WTC11 (cell line): ENCODE results near the gene TMEM212. TPM values are rescaled to one million over a fixed set of nuclear protein-coding genes. Genes with fewer than 3 reads are reported as not detected.

Source experiments
- ATAC-seq: fragments of 200-7000 bp; cut with Tn5 transposase; 2 replicates; pipeline ENCODE4 v1.10.0; 2021; ENCODE audit warnings: mild to moderate bottlenecking, moderate library complexity
- CTCF ChIA-PET: fragments of 300-600 bp; sonication (Branson Sonifier 250); formaldehyde crosslinking; loops from one replicate; lab custom pipeline; 2021; ENCODE audit warnings: antibody characterized with exemption; lab: Charles Lee
- POLR2A ChIA-PET: fragments of 350-600 bp; sonication (Branson Sonifier 250); formaldehyde crosslinking; loops from one replicate; lab custom pipeline; 2021; ENCODE audit warnings: antibody characterized with exemption; lab: Charles Lee
- DNase-seq: peaks from one replicate; pipeline ENCODE4 v3.0.0; 2021; ENCODE audit warnings: low spot score
- H3K27ac Mint-ChIP-seq: 2 replicates; pipeline ENCODE4 v1.8.0; 2021; ENCODE audit warnings: mixed read lengths
- H3K27me3 Mint-ChIP-seq: 2 replicates; pipeline ENCODE4 v1.8.0; 2021; ENCODE audit warnings: low read depth, mild to moderate bottlenecking, moderate library complexity, mixed read lengths
- H3K36me3 Mint-ChIP-seq: 2 replicates; pipeline ENCODE4 v1.8.0; 2021; ENCODE audit warnings: mixed read lengths
- H3K4me1 Mint-ChIP-seq: 2 replicates; pipeline ENCODE4 v1.8.0; 2022; ENCODE audit warnings: mixed read lengths
- H3K4me3 Mint-ChIP-seq: 2 replicates; pipeline ENCODE4 v1.8.0; 2021; ENCODE audit warnings: mild to moderate bottlenecking, moderate library complexity, mixed read lengths
- H3K9me3 Mint-ChIP-seq: 2 replicates; pipeline ENCODE4 v1.8.0; 2021; ENCODE audit warnings: mixed read lengths
- ATF6 ChIP-seq: sonication (generic); formaldehyde crosslinking; IDR thresholded peaks from 2 replicates; pipeline ENCODE4 v1.8.1; 2023; ENCODE audit warnings: mild to moderate bottlenecking, missing genetic modification reagents
- CREM ChIP-seq: sonication (generic); formaldehyde crosslinking; IDR thresholded peaks from 2 replicates; pipeline ENCODE4 v1.8.1; 2022; ENCODE audit warnings: mild to moderate bottlenecking, missing genetic modification reagents, moderate library complexity
- FOXP1 ChIP-seq: sonication (generic); formaldehyde crosslinking; IDR thresholded peaks from 2 replicates; pipeline ENCODE4 v1.8.0; 2022; ENCODE audit warnings: missing genetic modification reagents, mild to moderate bottlenecking, moderate library complexity, borderline replicate concordance
- HMGA2 ChIP-seq: fragments of 250-450 bp; sonication (Bioruptor Pico); IDR thresholded peaks from 2 replicates; pipeline ENCODE4 v1.4.0; 2021; ENCODE audit warnings: mild to moderate bottlenecking, moderate library complexity
- JUN ChIP-seq: sonication (generic); formaldehyde crosslinking; IDR thresholded peaks from 2 replicates; pipeline ENCODE4 v1.8.0; 2023; ENCODE audit warnings: mild to moderate bottlenecking, missing genetic modification reagents
- MAX ChIP-seq: sonication (generic); formaldehyde crosslinking; IDR thresholded peaks from 2 replicates; pipeline ENCODE4 v1.8.0; 2022; ENCODE audit warnings: mild to moderate bottlenecking, missing genetic modification reagents
- NFE2L1 ChIP-seq: sonication (generic); formaldehyde crosslinking; IDR thresholded peaks from 2 replicates; pipeline ENCODE4 v1.8.1; 2023; ENCODE audit warnings: missing genetic modification reagents
- OVOL2 ChIP-seq: fragments of 250-450 bp; sonication (Bioruptor Pico); IDR thresholded peaks from 2 replicates; pipeline ENCODE4 v1.9.0; 2021; ENCODE audit warnings: mild to moderate bottlenecking, borderline replicate concordance
- RELA ChIP-seq: sonication (generic); formaldehyde crosslinking; IDR thresholded peaks from 2 replicates; pipeline ENCODE4 v1.8.1; 2022; ENCODE audit warnings: missing genetic modification reagents, mild to moderate bottlenecking, borderline replicate concordance
- SMAD3 ChIP-seq: sonication (generic); formaldehyde crosslinking; IDR thresholded peaks from 2 replicates; pipeline ENCODE4 v1.8.0; 2022; ENCODE audit warnings: missing genetic modification reagents, mild to moderate bottlenecking, borderline replicate concordance
- TCF7 ChIP-seq: sonication (generic); formaldehyde crosslinking; IDR thresholded peaks from 2 replicates; pipeline ENCODE4 v1.8.0; 2022; ENCODE audit warnings: mild to moderate bottlenecking, low read depth, missing genetic modification reagents, moderate library complexity
- USF2 ChIP-seq: sonication (generic); formaldehyde crosslinking; IDR thresholded peaks from 2 replicates; pipeline ENCODE4 v1.8.1; 2023; ENCODE audit warnings: mild to moderate bottlenecking, missing genetic modification reagents, moderate library complexity
- ZBTB43 ChIP-seq: sonication (generic); formaldehyde crosslinking; IDR thresholded peaks from 2 replicates; pipeline ENCODE4 v1.8.1; 2023; ENCODE audit warnings: mild to moderate bottlenecking, missing genetic modification reagents
- ZNF396 ChIP-seq: fragments of 250-450 bp; sonication (Bioruptor Pico); IDR thresholded peaks from 2 replicates; pipeline ENCODE4 v1.8.0; 2021; ENCODE audit warnings: mild to moderate bottlenecking, moderate library complexity, borderline replicate concordance
- ZSCAN18 ChIP-seq: fragments of 250-450 bp; sonication (Bioruptor Pico); IDR thresholded peaks from 2 replicates; pipeline ENCODE4 v2.1.2; 2022; ENCODE audit warnings: mild to moderate bottlenecking, moderate library complexity
- total RNA-seq: library from RNA; stranded (reverse); gene quantifications from 3 replicates; pipeline ENCODE4 v1.2.3, GENCODE V29; 2021
- TF ChIP-seq, protein P1 (sequence below): sonication (generic); formaldehyde crosslinking; IDR thresholded peaks from 2 replicates; pipeline ENCODE4 v1.8.1; 2022; ENCODE audit warnings: mild to moderate bottlenecking, moderate library complexity, missing genetic modification reagents
- TF ChIP-seq, protein P2 (sequence below): sonication (generic); formaldehyde crosslinking; conservative IDR thresholded peaks from 2 replicates; pipeline ENCODE4 v1.8.1; 2023; ENCODE audit warnings: mild to moderate bottlenecking, low read depth, missing genetic modification reagents, moderate library complexity

TMEM212 gene
- total RNA-seq, 1 experiment from 2014 or later = not detected

DNA sequence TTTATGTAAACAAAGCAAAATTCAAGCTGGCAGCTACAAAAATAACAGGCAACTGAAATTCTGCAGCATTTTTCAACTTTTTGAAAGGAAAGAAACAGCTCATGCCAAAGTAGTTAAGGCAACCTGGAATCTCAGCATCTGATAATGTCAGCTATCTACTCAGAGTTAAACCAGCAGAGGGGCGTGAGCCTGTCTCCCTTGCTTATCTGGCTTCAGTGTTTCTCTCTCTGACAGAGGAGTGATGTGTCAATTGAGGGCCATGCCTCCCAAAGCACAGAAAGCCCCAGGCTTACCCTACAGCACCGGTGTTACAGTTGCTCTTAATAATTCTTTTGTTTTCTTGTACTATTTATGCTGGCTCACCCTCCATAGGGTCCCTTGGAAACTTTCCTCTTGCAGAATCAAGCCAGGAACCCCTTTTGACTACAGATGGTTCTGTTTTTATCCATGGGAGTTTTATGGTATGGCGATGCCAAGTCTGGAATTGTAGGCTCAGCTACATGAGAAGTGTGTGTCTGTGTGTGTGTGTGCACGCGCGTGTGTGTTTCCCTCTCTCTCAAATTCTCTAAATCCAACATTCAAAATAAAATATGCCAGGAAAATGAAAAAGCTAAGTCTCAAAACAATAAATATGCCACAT, 7.3 kb downstream of the TMEM212 start:
- Mint-ChIP-seq H3K4me1 (no peaks in the 10 kb centered on the region), H3K36me3 (peaks cover 31% of the 10 kb centered on the region), H3K9me3 (peaks cover 44% of the 10 kb centered on the region), H3K4me3 (no peak overlapping the region), H3K27me3 (peaks cover 2% of the 10 kb centered on the region; the same call in 1 of the 2 replicates), H3K27ac (no peak overlapping the region)
- TF ChIP-seq, protein P1, sequence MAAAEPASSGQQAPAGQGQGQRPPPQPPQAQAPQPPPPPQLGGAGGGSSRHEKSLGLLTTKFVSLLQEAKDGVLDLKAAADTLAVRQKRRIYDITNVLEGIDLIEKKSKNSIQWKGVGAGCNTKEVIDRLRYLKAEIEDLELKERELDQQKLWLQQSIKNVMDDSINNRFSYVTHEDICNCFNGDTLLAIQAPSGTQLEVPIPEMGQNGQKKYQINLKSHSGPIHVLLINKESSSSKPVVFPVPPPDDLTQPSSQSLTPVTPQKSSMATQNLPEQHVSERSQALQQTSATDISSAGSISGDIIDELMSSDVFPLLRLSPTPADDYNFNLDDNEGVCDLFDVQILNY (CRISPR knock-in tag) = no peak
- no peak for TF ChIP-seq SMAD3
- POLR2A ChIA-PET = no interaction called here
- DNase-seq (no peak), ATAC-seq (no peak)
- CTCF ChIA-PET = interaction anchor here (1.2 to 1.6 kb wide), 2 partner anchors 12 to 21 kb away, joined by 3 read pairs; no protein-coding TSS in a partner anchor

- DNase-seq = no peak
- Mint-ChIP-seq H3K27ac (no peak overlapping the region), H3K36me3 (peaks cover 34% of the 10 kb centered on the region)
- no peak for ATAC-seq
- TF ChIP-seq ZNF396 (CRISPR knock-in tag) (no peak), TCF7 (no peak), NFE2L1 (CRISPR knock-in tag) (no peak), MAX (CRISPR knock-in tag) (no peak), ZSCAN18 (no peak), CREM (CRISPR knock-in tag) (no peak), OVOL2 (no peak)
- TF ChIP-seq, all 79 proteins: peak for 0
- Mint-ChIP-seq H3K9me3 (peaks cover 45% of the 10 kb centered on the region), H3K4me1 (no peaks in the 10 kb centered on the region), H3K27me3 (peaks cover 2% of the 10 kb centered on the region; the same call in 1 of the 2 replicates), H3K4me3 (no peak overlapping the region)
- CTCF ChIA-PET = interaction anchor here (1.6 kb wide), 1 partner anchor 21 kb away, joined by 3 read pairs; no protein-coding TSS in a partner anchor
- POLR2A ChIA-PET = no interaction called here
Measured at GRCh38 chr3:171850960-171851659, 8.0 kb downstream of the TMEM212 start.

DNA sequence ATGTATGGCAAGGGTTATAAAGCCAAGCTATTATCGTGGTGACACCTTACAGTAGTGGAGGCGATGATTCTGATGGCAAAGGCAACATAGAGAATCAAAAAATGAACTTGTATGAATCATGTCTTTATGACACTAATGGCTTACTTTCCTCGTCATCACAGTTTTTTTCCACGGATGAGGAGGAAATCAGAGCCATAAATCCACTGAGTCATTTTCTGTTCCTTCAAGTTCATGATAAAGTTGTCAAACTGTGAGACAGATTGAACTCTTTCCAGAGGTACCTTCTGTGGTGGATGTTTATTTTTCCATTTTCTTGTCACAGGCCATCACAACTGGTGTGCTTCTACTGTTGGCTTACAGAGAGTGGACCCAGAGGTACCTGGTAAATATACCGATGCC, 8.5 kb downstream of the TMEM212 start:
- Mint-ChIP-seq H3K27ac (no peak overlapping the region), H3K4me3 (no peak overlapping the region), H3K9me3 (peaks cover 48% of the 10 kb centered on the region), H3K27me3 (peaks cover 2% of the 10 kb centered on the region; the same call in 1 of the 2 replicates)
- DNase-seq = no peak
- ATAC-seq = no peak
- ChIA-PET POLR2A (no interaction called here), CTCF (interaction anchor here (0.8 kb wide), 1 partner anchor 16 kb away, joined by 3 read pairs; no protein-coding TSS in a partner anchor)
- TF ChIP-seq HMGA2 (no peak), FOXP1 (no peak), ZBTB43 (CRISPR knock-in tag) (no peak), RELA (CRISPR knock-in tag) (no peak), USF2 (CRISPR knock-in tag) (no peak), ATF6 (CRISPR knock-in tag) (no peak), JUN (CRISPR knock-in tag) (no peak)
- TF ChIP-seq, protein P2, sequence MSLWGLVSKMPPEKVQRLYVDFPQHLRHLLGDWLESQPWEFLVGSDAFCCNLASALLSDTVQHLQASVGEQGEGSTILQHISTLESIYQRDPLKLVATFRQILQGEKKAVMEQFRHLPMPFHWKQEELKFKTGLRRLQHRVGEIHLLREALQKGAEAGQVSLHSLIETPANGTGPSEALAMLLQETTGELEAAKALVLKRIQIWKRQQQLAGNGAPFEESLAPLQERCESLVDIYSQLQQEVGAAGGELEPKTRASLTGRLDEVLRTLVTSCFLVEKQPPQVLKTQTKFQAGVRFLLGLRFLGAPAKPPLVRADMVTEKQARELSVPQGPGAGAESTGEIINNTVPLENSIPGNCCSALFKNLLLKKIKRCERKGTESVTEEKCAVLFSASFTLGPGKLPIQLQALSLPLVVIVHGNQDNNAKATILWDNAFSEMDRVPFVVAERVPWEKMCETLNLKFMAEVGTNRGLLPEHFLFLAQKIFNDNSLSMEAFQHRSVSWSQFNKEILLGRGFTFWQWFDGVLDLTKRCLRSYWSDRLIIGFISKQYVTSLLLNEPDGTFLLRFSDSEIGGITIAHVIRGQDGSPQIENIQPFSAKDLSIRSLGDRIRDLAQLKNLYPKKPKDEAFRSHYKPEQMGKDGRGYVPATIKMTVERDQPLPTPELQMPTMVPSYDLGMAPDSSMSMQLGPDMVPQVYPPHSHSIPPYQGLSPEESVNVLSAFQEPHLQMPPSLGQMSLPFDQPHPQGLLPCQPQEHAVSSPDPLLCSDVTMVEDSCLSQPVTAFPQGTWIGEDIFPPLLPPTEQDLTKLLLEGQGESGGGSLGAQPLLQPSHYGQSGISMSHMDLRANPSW (CRISPR knock-in tag) = no peak
- TF ChIP-seq, all 79 proteins: peak for 0
- no peaks in the 10 kb centered on the region for H3K4me1 Mint-ChIP-seq
- H3K36me3 Mint-ChIP-seq = peaks cover 37% of the 10 kb centered on the region
